HFFc6 (cell line): Measurements from ENCODE around the gene SPRYD7. TPM values are rescaled to one million over a fixed set of nuclear protein-coding genes. Genes with fewer than 3 reads are reported as not detected.
"Not testable (repeated sequence)": the region's sequence is repeated elsewhere in the genome, so short reads cannot be mapped to it uniquely, and the experiment has no call there.

ENCODE experiments used
- DNase-seq: peaks from one replicate; pipeline ENCODE4 v3.0.0-alpha.2; 2018
- H3K27ac Mint-ChIP-seq: 2 replicates; pipeline ENCODE4 v1.8.0; 2020; ENCODE audit warnings: mild to moderate bottlenecking, mixed read lengths
- H3K27me3 Mint-ChIP-seq: 2 replicates; pipeline ENCODE4 v1.8.0; 2021; ENCODE audit warnings: mild to moderate bottlenecking, moderate library complexity, mixed read lengths; ENCODE audit not compliant: insufficient read depth
- H3K36me3 Mint-ChIP-seq: 2 replicates; pipeline ENCODE4 v1.8.0; 2021; ENCODE audit warnings: low read depth, mixed read lengths
- H3K4me1 Mint-ChIP-seq: 2 replicates; pipeline ENCODE4 v1.8.0; 2020; ENCODE audit warnings: low read depth, mixed read lengths
- H3K4me3 Mint-ChIP-seq: 2 replicates; pipeline ENCODE4 v1.8.0; 2020; ENCODE audit warnings: mild to moderate bottlenecking, moderate library complexity, mixed read lengths
- H3K9me3 Mint-ChIP-seq: 2 replicates; pipeline ENCODE4 v1.8.0; 2020; ENCODE audit warnings: mild to moderate bottlenecking, mixed read lengths
- total RNA-seq, 6 experiments: library from RNA; stranded (reverse); fragmentation: NEBNext Ultra II Directional; extraction: Animal tissue kit (Norgen Biotek cat#: 25700); gene quantifications; 2 replicates in 1 of 6; 3 replicates in 5 of 6; pipeline ENCODE4 v1.2.3, GENCODE V29; 2021
- TF ChIP-seq, protein P1 (sequence below): fragments of 200-600 bp; sonication (generic); IDR thresholded peaks from 2 replicates; pipeline ENCODE4 v1.5.0; 2021; ENCODE audit warnings: antibody characterized with exemption, mild to moderate bottlenecking

Gene SPRYD7
- total RNA-seq, 6 experiments from 2014 or later: 15.1 to 19.3 (median 17.9) TPM

DNA sequence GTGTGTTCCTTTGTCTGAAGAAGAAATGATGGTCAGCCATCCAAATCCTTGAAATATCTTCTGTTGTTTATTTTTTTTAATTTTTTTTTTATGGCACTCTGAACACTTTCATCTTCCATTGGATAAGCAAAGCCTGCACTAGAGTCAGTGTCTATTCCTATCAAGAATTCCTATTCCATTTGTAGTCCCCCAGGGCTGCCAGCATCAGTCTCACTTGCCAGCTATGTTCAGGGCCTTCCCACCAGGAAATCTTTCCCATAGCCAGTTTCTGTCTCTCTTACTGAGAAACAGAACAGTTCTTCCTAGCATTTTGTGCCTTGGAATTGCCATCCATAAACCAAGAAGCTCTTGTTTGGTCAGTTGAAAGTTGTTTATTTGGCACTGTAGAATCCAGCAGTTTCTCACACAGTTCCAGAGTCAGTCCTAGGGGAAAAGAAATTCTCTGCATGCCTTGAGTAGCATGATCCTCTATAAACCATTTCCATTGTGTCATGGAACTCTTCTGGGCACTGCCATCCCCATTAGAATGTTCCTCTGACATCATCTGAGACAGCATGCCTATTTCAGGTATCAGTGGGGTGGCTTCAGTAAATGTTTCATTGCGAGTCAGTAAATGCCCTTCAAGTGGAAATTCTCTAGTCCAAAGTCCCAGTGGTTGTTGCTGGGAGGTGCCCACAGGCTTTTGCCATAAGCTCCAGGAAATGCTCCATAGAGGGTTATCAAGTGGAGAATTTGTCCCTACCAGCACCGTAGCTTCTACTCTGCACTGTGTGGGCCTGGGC, 18.7 kb upstream of the SPRYD7 start:
- Mint-ChIP-seq H3K27me3 (no peaks in the 10 kb centered on the region), H3K4me3 (no peak overlapping the region), H3K9me3 (no peaks in the 10 kb centered on the region; the same call in 1 of the 2 replicates), H3K27ac (peak overlapping the region; percentile 29; the same call in 1 of the 2 replicates), H3K4me1 (peaks cover 18% of the 10 kb centered on the region), H3K36me3 (peaks cover 15% of the 10 kb centered on the region)
- TF ChIP-seq, protein P1, sequence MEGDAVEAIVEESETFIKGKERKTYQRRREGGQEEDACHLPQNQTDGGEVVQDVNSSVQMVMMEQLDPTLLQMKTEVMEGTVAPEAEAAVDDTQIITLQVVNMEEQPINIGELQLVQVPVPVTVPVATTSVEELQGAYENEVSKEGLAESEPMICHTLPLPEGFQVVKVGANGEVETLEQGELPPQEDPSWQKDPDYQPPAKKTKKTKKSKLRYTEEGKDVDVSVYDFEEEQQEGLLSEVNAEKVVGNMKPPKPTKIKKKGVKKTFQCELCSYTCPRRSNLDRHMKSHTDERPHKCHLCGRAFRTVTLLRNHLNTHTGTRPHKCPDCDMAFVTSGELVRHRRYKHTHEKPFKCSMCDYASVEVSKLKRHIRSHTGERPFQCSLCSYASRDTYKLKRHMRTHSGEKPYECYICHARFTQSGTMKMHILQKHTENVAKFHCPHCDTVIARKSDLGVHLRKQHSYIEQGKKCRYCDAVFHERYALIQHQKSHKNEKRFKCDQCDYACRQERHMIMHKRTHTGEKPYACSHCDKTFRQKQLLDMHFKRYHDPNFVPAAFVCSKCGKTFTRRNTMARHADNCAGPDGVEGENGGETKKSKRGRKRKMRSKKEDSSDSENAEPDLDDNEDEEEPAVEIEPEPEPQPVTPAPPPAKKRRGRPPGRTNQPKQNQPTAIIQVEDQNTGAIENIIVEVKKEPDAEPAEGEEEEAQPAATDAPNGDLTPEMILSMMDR: no peak
- DNase-seq: peak; percentile 2

DNA sequence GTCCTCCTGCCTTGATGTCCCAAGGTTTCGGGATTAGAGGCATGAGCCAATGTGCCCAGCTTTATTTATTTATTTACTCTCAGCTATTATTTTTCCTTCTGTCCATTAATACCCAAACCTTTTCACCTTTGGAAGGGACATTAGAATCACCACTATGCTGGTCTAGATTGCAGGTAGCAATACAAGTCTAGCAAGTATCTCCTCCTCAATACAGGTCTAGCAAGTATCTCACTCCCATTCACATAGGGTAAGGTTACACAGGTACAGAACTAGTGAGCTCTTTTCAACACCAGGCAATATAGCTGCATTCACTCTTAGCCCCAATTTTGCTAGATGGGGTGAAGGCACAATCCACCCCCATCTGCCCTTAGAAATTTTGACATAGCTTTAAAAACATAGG, 17.4 kb upstream of the SPRYD7 start:
- DNase-seq: no peak
- Mint-ChIP-seq H3K27me3 (no peaks in the 10 kb centered on the region), H3K27ac (no peak overlapping the region), H3K9me3 (no peaks in the 10 kb centered on the region; the same call in 1 of the 2 replicates), H3K36me3 (peaks cover 7% of the 10 kb centered on the region), H3K4me3 (no peak overlapping the region), H3K4me1 (peaks cover 17% of the 10 kb centered on the region)
- TF ChIP-seq, protein P1: no peak

DNA sequence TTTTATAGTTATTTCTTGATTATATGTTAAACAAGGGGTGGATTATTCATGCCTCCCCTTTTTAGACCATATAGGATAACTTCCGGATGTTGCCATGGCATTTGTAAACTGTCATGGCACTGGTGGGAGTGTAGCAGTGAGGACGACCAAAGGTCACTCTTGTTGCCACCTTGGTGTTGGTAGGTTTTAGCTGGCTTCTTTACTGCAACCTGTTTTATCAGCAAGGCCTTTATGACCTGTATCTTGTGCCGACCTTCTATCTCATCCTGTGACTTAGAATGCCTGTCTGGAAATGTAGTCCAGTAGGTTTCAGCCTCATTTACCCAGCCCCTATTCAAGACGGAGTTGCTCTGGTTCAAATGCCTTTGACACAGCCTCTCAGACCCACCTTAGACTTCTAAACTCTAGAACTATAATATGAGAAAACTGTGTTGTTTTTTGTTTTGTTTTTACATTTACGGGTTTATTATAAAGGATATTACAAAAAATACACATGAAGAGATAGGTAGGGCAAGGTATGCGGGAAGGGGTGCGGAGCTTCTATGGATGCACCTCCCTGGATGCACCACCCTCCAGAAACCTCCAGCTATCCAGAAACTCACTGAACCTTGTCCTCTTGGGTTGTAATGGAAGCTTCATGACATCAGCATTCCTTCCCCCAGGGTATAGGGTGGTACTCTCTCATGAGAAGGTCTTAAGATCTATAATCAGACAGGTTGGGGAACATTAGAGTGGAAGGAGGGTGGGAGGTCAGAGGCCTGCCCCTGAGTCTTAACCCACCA, 15.8 kb upstream of the SPRYD7 start:
- H3K27ac Mint-ChIP-seq: no peak overlapping the region
- H3K27me3 Mint-ChIP-seq: no peaks in the 10 kb centered on the region
- peaks cover 12% of the 10 kb centered on the region for H3K4me1 Mint-ChIP-seq
- no peaks in the 10 kb centered on the region for H3K9me3 Mint-ChIP-seq
- TF ChIP-seq, protein P1: no peak
- no peak overlapping the region for H3K4me3 Mint-ChIP-seq
- peaks cover 3% of the 10 kb centered on the region for H3K36me3 Mint-ChIP-seq
- no peak for DNase-seq

DNA sequence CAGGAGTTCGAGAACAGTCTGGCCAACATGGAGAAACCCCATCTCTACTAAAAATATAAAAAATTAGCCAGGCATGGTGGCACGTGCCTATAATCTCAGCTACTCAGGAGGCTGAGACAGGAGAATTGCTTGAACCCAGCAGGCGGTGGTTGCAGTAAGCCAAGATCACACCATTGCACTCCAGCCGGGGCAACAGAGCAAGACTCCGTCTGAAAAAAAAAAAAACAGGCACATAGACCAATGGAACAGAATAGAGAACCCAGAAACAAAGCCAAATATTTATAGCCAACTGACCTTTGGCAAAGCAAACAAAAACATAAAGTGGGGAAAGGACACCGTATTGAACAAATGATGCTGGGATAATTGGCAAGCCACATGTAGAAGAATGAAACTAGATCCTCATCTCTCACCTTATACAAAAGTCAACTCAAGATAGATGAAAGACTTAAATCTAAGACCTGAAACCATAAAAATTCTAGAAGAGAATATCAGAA, 12.7 kb upstream of the SPRYD7 start:
- H3K36me3 Mint-ChIP-seq, DNase-seq, H3K9me3 Mint-ChIP-seq, H3K27me3 Mint-ChIP-seq, H3K4me1 Mint-ChIP-seq, H3K4me3 Mint-ChIP-seq, H3K27ac Mint-ChIP-seq: not testable (repeated sequence)

DNA sequence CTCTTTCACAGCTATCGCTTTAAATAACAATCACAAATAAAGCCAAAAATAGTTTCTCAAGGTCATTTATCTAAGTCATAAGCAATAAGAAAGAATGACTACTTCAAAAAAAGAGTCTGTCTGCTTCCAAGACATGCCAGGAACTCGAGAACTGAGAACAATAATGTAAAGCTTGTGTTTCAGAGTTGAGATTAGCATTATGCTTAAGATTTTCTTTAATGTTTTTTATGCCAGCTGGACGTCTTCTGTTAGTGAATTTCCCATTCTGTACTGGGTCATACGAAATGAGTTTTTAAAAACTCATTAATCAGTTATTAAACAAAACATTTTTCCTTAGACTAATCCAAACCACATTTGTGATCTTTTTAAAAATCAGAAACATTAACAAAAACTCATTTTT, 3.2 kb upstream of the SPRYD7 start:
- Mint-ChIP-seq H3K9me3 (no peaks in the 10 kb centered on the region), H3K4me3 (no peak overlapping the region), H3K27ac (no peak overlapping the region), H3K36me3 (no peaks in the 10 kb centered on the region), H3K4me1 (peaks cover 10% of the 10 kb centered on the region), H3K27me3 (no peaks in the 10 kb centered on the region)
- TF ChIP-seq, protein P1: no peak
- no peak for DNase-seq

DNA sequence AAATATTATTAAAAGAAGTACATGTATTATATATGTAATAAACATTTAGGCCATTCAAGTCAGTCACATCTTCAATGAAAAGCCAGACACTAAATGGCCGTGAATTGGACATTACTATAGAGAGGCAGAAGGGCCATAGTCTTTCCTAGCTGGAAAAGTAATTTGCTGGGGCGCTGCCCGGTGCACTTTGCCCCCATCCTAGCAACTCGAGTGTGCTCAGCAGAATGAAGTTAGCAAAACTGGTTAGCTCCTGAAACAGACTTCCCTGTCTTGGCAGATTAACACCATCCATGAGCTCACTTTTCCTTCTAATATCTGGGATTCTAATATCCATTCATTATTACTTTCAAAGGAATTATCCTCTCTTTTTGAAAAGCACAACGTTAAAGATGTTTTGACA, 2.8 kb upstream of the SPRYD7 start:
- Mint-ChIP-seq H3K9me3 (no peaks in the 10 kb centered on the region), H3K4me1 (peaks cover 14% of the 10 kb centered on the region), H3K36me3 (no peaks in the 10 kb centered on the region), H3K27me3 (no peaks in the 10 kb centered on the region), H3K4me3 (no peak overlapping the region), H3K27ac (no peak overlapping the region)
- no peak for DNase-seq
- TF ChIP-seq, protein P1: no peak
